DOHH2 (cell line): ENCODE data around the gene SLC9A1.

Source experiments
- CTCF ChIP-seq: fragments of 200-600 bp; sonication (generic); IDR thresholded peaks from one replicate; pipeline ENCODE4 v1.5.1; 2014; ENCODE audit warnings: antibody characterized with exemption, mild to moderate bottlenecking, low read depth, low read length; ENCODE audit not compliant: poor library complexity, severe bottlenecking
- EZH2phosphoT487 ChIP-seq: fragments of 200-600 bp; sonication (generic); IDR thresholded peaks from 2 replicates; pipeline ENCODE4 v1.6.1; 2017; ENCODE audit warnings: borderline replicate concordance, mild to moderate bottlenecking, antibody characterized with exemption, low read length, moderate library complexity, mixed read lengths

GRCh38 chr1:27071049-27071416 is 83.9 kb downstream of the SLC9A1 start:
- TF ChIP-seq CTCF = no peak
- no peak for TF ChIP-seq EZH2phosphoT487
